Fibroblast of gingiva (primary cell): ENCODE results near the gene LRGUK.

Source experiments
- DNase-seq: peaks from one replicate; pipeline ENCODE4 v3.0.0-alpha.2; 2011; ENCODE audit warnings: low read depth

The LRGUK gene

GRCh38 chr7:134126146-134126545, 994 bp upstream of the LRGUK start:
- DNase-seq, result no peak

DNA sequence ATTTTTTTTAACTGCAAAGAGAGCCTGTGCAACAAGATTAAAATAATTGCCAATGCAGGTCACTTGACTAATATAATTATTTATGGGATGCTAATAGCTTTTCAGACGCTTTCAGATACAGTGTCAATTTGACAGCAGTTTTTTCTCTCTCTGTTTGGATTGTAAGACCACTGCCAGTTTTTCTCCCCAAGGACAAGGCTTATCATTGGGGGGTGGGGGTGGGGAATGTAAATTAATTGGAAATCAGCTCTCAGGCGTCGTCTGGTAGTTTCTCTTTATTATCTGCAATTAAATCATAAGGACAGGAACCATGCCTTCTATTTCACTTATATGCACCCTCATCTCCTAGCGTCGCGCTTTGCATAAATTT, 559 bp upstream of the LRGUK start:
- DNase-seq, result no peak

GRCh38 chr7:134128829-134129228, 1.7 kb downstream of the LRGUK start:
- DNase-seq, result no peak

DNA sequence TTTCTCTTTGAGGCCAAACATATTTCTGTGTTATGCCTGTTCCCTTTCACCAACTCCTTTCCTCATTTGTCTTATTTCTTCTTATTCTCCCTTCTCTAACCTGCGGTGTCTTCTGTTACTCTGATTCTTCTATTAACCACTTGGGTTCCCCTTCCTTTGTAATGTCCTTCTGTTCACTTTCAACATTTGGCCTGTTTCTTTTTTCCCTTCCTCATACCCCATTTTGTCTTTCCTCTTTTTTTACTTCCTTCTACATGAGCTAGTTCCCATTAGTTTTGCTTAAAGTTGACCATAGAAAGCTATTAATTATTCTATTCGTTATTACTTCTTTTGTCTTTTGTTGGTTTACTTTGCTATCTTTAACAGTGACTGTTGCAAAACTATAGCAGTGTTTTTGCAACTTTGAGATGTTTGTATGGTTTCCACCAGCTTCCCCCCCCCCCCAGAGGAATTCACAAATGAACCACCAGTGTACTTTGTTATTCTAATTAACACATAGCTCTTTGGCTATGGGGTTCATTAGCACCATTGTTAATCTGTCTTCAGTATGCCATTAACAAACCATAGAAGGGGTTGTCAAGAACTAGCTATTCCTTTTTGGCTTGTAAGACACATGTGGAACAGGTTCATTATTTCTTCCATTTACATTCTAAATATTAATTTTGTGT, 2.9 kb downstream of the LRGUK start:
- DNase-seq, result no peak

DNA sequence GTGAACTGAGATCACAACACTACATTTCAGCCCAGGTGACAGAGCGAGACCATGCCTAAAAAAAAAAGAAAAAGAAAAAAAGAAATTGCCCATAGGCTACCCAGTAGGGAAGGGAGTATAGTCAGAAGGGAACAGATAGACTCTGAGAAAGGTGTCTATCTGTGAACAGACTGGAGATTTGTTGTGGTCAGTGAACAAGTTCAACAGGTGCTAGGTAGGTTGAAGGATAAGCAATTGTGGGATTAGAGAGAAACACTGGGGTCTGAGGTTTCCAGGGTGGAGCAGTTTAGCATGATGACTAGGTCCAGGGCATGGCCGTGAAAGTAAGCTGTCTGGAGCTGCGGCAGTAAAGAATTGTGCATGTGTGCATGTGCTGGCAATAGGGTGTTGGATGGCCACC, 6.9 kb downstream of the LRGUK start:
- no peak for DNase-seq

GRCh38 chr7:134140889-134141867, 14.0 kb downstream of the LRGUK start:
- peak; percentile 53 for DNase-seq

DNA sequence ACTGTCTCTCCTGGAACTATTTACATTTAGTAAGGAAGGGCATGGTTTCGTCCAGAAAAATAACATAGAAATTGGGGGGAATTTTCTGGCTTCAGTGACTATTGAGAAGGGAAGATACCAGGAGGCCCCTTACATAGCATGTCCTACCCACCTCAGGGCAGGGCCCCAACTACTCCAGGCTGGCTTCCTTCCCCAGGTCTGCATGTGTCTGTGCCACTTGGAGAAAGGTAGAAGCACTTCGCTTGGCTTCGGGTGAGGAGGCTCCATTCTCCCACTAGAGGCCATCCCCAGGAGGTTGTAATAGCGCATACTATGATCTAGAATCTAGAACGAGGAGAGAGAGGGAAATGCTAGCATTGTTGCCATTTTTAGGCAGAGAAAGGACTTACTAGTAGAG, 14.7 kb downstream of the LRGUK start:
- DNase-seq, result no peak

DNA sequence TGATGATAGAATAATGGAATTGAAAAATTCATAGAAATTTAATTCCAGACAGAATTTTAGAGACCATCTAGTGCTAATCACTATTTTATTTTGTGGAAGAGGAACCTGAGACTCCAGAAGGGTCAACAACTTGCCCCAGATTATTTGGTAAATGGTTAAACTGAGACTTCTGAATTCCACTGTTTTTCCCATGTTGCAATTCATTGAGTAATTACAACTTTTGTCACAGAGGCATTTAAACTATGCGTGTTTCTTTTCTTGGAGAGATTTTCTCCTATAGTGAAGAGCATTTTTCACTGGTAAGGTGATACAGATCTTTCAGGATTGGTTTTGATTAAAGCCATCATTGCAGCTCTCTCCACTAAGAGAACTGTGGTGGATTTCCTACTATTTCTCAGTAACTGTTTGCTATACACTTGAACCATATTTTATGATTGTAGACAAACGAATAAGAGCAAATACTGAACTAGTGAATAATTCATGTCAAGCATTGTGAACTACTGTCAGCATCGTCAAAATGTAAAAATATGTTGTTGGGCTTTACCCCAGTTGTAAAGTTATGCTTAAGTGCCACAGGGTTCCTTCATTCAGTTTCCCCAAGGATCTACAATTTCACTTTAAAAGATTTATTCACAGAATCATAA, 26.5 kb downstream of the LRGUK start:
- peak; percentile 19 for DNase-seq

GRCh38 chr7:134154581-134155130, 27.5 kb downstream of the LRGUK start:
- DNase-seq, result peak; percentile 5

DNA sequence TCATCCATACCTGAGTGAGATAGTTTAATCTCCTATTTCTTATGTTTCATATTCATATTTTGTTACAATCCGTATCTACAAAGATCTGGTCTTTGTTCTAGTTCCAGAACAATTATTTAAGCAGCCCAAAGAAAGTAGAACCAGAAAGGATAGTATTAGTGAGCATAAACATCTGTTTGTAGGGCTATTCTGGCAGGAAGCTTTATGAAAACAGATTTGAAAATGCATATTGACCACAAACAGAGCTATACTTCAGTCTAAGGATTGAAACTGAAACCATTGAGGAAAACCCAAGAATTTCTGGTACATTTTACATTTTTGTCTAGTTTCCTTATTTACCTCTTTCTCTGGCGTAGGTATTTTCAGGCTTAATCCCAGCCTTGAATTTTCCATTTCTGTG, 28.1 kb downstream of the LRGUK start:
- DNase-seq, result no peak

DNA sequence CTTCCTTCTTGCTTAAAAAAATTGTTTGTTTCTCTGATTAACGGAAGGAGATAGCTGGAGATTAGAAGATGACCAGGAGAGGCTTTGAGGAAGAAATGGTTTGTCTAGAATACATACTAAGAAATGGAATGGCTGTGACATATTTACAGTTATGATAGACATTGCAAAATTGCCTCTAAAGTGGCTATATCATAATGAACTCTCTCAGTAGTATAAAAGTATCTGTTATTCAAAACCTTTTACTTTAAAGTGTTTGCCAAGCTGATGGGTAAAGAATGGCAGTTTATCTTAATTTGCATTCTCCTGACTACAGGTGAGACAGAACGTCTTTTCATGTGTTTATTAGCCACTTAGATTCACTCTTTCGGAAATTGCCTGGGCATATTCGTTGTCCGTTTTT, 28.7 kb downstream of the LRGUK start:
- DNase-seq, result no peak

- no peak for DNase-seq
Measured at GRCh38 chr7:134165252-134165651, 38.1 kb downstream of the LRGUK start.

DNA sequence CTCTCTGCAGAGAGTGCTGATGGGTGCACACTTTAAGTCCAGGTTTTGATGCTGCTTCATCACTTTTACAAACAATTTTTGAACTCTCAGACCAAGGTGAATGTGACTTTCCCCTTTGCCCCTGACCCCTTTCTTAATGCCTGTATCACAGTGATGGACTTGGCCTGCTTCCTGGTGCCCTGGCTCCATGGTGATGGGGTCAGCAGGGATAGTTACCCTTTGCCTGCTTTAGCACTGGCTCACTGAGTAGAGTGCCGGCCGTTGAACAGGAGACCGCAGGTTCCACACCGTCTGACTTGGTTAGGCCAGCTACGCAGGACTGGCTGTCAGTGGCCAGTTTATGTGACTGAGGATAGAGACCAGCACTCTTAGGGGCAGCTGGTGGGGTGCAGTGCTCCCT, 40.1 kb downstream of the LRGUK start:
- DNase-seq, result no peak

DNA sequence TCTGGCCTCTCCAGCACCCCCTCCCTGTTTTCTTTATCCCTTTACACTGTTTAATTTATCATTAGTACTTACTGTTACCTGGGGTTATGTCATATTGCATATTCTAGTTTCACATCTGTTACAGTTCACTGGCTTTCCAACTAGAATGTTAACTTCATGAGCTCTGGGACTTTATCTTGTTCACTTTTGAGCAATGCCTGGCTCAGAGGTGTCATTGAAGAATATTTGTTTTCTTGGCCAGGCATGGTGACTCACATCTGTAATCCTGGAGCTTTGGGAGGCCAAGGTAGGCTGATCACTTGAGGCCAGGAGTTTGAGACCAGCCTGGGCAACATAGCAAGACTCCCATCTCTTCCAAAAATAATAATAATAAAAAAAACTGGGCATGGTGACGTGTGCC, 40.7 kb downstream of the LRGUK start:
- DNase-seq, result no peak

DNA sequence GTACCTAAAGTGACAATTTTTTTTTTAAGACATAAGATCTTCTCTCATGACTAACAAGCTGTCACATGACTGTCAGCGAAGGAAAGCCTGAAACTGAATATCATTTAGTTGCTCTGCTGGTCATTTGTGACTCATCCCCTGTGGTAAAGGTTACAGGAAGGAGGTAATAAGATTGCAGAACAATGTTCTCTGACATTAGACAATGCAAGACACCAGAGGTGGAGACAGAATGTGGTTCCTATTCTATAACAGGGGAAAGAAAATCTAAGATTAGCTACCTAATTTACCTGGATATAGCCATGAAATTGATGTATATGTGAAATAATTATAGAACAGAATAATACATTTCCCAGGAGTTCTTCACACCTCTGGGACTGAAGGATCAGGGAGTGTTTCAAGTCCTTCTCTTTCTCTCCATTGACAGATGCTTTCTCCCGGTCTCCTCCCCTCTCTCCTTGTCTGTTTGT, 47.7 kb downstream of the LRGUK start:
- peak; percentile 87 for DNase-seq

DNA sequence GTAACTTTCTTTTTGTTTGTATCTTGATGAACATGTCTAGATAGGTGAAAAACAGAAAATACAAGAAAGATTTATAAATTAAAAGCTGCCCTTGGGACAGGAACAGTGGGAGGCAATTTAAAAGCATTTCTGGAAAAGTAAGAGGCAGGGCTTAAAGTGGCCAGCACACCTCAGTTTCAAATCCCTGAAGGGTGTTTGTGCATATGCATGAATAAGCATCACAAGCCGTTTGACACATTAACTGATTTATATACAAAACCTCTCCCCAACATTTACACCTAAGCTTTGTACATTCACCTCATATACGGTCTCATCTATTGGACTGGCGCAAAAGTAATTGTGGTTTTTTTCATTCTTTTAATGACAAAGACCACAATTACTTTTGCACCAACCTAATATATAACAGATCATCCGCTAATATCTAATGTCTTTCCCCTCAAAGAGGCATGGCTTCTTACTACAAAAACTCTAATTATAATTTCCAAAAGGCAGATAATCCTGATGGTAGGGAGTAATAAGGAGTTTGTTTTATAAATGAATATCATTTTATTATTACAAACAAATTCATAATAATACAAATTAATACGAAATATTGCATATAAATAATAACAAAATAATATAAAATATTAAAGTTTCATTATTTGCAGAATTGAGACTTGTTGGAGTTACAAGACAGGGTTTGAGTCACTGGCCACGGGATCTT, 48.3 kb downstream of the LRGUK start:
- DNase-seq, result no peak

DNA sequence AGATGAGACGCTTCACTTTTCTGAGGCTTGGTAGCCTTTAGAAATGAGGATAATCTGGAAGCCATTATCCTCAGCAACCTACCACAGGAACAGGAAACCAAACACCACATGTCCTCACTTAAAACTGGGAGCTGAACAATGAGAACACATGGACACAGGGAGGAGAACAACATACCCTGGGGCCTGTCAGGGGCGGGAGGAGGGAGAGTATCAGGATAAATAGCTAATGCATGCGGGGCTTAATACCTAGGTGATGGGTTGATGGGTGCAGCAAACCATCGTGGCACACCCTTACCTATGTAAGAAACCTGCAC, 48.9 kb downstream of the LRGUK start:
- DNase-seq, result peak; percentile 41

GRCh38 chr7:134179036-134180011, 52.2 kb downstream of the LRGUK start:
- DNase-seq, result no peak

GRCh38 chr7:134180376-134180775, 53.2 kb downstream of the LRGUK start:
- no peak for DNase-seq

GRCh38 chr7:134182078-134182477, 54.9 kb downstream of the LRGUK start:
- DNase-seq, result no peak

- DNase-seq, result peak; percentile 4
Measured at GRCh38 chr7:134184767-134185166, 57.6 kb downstream of the LRGUK start.
